Testis (tissue), 3 donors: ENCODE data around the gene CERK. TPM values are rescaled to one million over a fixed set of nuclear protein-coding genes. Genes with fewer than 3 reads are reported as not detected.
"Not testable (repeated sequence)": the region's sequence is repeated elsewhere in the genome, so short reads cannot be mapped to it uniquely, and the experiment has no call there.

ENCODE experiments used
- DNase-seq: peaks from one replicate; pipeline ENCODE4 v3.0.0-alpha.2; 2019
- H3K27ac ChIP-seq, 2 donors: fragments of 200-600 bp; sonication (generic); one replicate each; pipeline ENCODE4 v1.5.1; 2019
- H3K27me3 ChIP-seq: fragments of 200-600 bp; sonication (generic); one replicate; pipeline ENCODE4 v1.5.1; 2019
- H3K36me3 ChIP-seq: fragments of 200-600 bp; sonication (generic); one replicate; pipeline ENCODE4 v1.5.1; 2017; ENCODE audit warnings: low read depth; ENCODE audit errors: missing control alignments
- H3K4me1 ChIP-seq: fragments of 200-600 bp; sonication (generic); one replicate; pipeline ENCODE4 v1.5.1; 2019
- H3K4me3 ChIP-seq, 2 donors: fragments of 200-600 bp; sonication (generic); one replicate each; pipeline ENCODE4 v1.5.1; 2017 to 2019
- H3K9me3 ChIP-seq: fragments of 200-600 bp; sonication (generic); one replicate; pipeline ENCODE4 v1.5.1; 2017
- CTCF ChIP-seq, 3 experiments: fragments of 450-650 bp in 2 of 3; fragments of 200-600 bp in 1 of 3; sonication (generic) in 1 of 3; IDR thresholded peaks; one replicate each; pipeline ENCODE4 v1.5.1; 2016 to 2019; ENCODE audit warnings: antibody characterized with exemption in 3 of 3, mild to moderate bottlenecking in 2 of 3, moderate library complexity in 1 of 3
- POLR2A ChIP-seq: fragments of 450-650 bp; IDR thresholded peaks from one replicate; pipeline ENCODE4 v1.6.1; 2017; ENCODE audit warnings: antibody characterized with exemption, mild to moderate bottlenecking, moderate library complexity
- WGBS, 2 donors: methylation state at CpG; one replicate each; pipeline ENCODE4 v1.1.5; 2018; 5-methylcytosine and 5-hydroxymethylcytosine counted together
- intact Hi-C: fragments of 100-400 bp; cut with DNase I; formaldehyde crosslinking; loops from one replicate; pipeline ENCODE4 v1.15.1; 2023; ENCODE audit warnings: low total_unique reads
- polyA plus RNA-seq: library from polyadenylated mRNA; stranded (reverse); fragments of 350-450 nt; fragmentation: Illumina TruSeq; extraction: RNeasy Lipid Tissue Mini Kit (QIAGEN cat#74804); gene quantifications from one replicate; pipeline ENCODE4 v1.2.3, GENCODE V29; 2014; ENCODE audit warnings: low read depth, low replicate concordance; ENCODE audit not compliant: insufficient read depth
- total RNA-seq, 2 donors: library from RNA; depleted of rRNA; stranded (reverse); fragments of >200 nt; gene quantifications; one replicate each; pipeline ENCODE4 v1.2.3, GENCODE V29; 2016

The CERK gene
- total and polyA plus RNA-seq, 3 donors from 2014 or later: 14.0 to 21.3 (median 17.0) TPM

- intact Hi-C loops: no loop called here
- H3K4me3 ChIP-seq: no peak overlapping the region
- no peak for TF ChIP-seq CTCF (IDR thresholded peaks at IDR 0.05)
- no peak for TF ChIP-seq POLR2A
- no peak overlapping the region for H3K27ac ChIP-seq
- no peaks in the 10 kb centered on the region for H3K36me3 ChIP-seq
- H3K4me1 ChIP-seq: no peaks in the 10 kb centered on the region
- 88 to 89% methylated on average over 3 to 29 of the region's 29 CpGs for WGBS, 2 donors
- DNase-seq: no peak
- no peaks in the 10 kb centered on the region for H3K9me3 ChIP-seq
- H3K27me3 ChIP-seq: no peaks in the 10 kb centered on the region
These were observed 101.6 kb downstream of the CERK start for GRCh38 chr22:46636221-46637002.

- Histone ChIP-seq H3K36me3 (no peaks in the 10 kb centered on the region), H3K4me3 (no peak overlapping the region), H3K27ac (no peak overlapping the region), H3K9me3 (no peaks in the 10 kb centered on the region), H3K4me1 (no peaks in the 10 kb centered on the region), H3K27me3 (no peaks in the 10 kb centered on the region)
- no peak for TF ChIP-seq POLR2A
- TF ChIP-seq CTCF (IDR thresholded peaks at IDR 0.05): no peak
- intact Hi-C loops: no loop called here
- DNase-seq: no peak
- WGBS, 2 donors: 78 to 93% methylated on average over 3 to 11 of the region's 11 CpGs
These were observed 102.3 kb downstream of the CERK start for GRCh38 chr22:46635756-46636155.

- H3K27ac ChIP-seq, H3K27me3 ChIP-seq, intact Hi-C loops, H3K9me3 ChIP-seq, H3K36me3 ChIP-seq, H3K4me3 ChIP-seq, H3K4me1 ChIP-seq, DNase-seq: not testable (repeated sequence)
- 57 to 72% methylated on average over 12 to 15 of the region's 30 CpGs for WGBS, 2 donors
These were observed 102.9 kb downstream of the CERK start for GRCh38 chr22:46634973-46635685.

Other genes with a start within 250 kb of the CERK start
- gene CELSR1, start 200.6 kb downstream of the CERK start, total RNA-seq: 10 to 100 TPM; 13.8 to 21.5 TPM
- 5.6 TPM for gene CELSR1, start 200.6 kb downstream of the CERK start, polyA plus RNA-seq
- gene GRAMD4, start 117.9 kb downstream of the CERK start, total RNA-seq: 10 to 100 TPM; 61.2 to 81.5 TPM
- gene GRAMD4, start 117.9 kb downstream of the CERK start, polyA plus RNA-seq: 20.8 TPM
- gene TBC1D22A, start 24.4 kb upstream of the CERK start, total RNA-seq: 10 to 100 TPM; 28.5 to 32.8 TPM
- 16.6 TPM for gene TBC1D22A, start 24.4 kb upstream of the CERK start, polyA plus RNA-seq